GM19455 (cell line): ENCODE results near the gene ESR2.
"Not testable (repeated sequence)": the region's sequence is repeated elsewhere in the genome, so short reads cannot be mapped to it uniquely, and the experiment has no call there.

Experiments used
- ATAC-seq: cut with Tn5 transposase; IDR thresholded peaks from one replicate; pipeline ENCODE4 v1.9.1; 2021; ENCODE audit not compliant: unreplicated experiment

The ESR2 gene

GRCh38 chr14:64200170-64200569 is 94.0 kb downstream of the ESR2 start:
- no peak for ATAC-seq

DNA sequence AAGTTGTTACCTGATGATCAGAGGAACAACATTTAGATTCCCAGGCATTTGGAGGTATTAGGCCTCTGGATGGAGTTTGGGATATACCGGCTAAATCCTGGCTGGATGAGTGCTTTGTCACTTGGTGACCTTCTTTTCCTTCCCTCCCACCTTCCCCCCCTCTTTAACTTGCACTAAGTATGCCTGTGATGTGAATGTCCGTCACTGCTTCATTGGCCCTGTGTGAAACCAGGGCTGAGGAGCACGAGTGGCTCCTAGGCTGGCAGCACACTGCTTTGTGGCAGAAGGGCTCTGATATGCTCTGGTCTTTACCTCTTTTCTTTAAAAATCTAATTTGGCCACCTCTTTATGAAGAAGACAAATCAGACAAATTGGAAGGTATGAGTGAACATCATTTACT is 95.7 kb downstream of the ESR2 start:
- ATAC-seq: no peak

DNA sequence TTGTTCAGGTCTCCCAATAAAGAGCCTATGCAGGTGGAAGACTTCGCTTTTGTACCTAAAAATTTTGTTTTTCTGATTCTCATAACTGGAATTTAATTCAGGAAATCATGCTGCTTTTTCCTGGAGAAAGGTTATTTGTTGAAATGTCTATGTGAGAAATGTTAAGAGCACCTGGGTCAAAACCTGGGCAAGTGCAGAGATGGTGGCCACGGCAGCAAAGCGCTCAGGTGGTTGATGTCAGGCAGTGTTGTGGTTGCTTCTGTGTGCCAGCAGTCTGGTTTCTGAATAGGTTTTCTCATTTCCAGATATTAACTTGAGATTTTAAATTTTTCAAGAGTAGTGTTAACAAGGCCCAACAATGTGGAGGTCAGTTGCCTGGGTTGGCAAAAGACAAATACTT is 96.2 kb downstream of the ESR2 start:
- ATAC-seq: no peak

- ATAC-seq: no peak
These were observed 97.3 kb downstream of the ESR2 start for GRCh38 chr14:64196814-64197411.

GRCh38 chr14:64196056-64196455 is 98.1 kb downstream of the ESR2 start:
- no peak for ATAC-seq

DNA sequence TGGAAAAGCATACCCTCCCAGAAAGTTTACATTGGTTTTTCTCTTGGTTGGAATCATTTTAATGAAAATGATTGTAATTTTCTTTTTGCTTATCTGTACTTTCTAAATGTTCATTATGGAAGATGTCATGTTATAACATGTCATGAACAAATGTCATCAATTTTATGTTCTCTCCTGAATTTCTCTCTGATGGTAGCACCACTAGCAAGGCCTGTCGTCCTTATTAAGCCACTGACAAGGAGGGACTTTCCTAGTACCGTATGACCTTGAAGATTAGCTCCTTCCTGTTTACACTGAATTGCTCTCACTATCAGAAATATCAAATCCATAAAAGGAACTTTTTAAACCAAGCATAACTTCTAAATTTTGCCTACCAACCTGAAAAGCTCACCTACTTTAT is 99.0 kb downstream of the ESR2 start:
- no peak for ATAC-seq

GRCh38 chr14:64194404-64194803 is 99.8 kb downstream of the ESR2 start:
- no peak for ATAC-seq

- no peak for ATAC-seq
These were observed 100.3 kb downstream of the ESR2 start for GRCh38 chr14:64193821-64194220.

GRCh38 chr14:64191756-64192155 is 102.4 kb downstream of the ESR2 start:
- no peak for ATAC-seq

- ATAC-seq: no peak
These were observed 103.1 kb downstream of the ESR2 start for GRCh38 chr14:64190974-64191502.

DNA sequence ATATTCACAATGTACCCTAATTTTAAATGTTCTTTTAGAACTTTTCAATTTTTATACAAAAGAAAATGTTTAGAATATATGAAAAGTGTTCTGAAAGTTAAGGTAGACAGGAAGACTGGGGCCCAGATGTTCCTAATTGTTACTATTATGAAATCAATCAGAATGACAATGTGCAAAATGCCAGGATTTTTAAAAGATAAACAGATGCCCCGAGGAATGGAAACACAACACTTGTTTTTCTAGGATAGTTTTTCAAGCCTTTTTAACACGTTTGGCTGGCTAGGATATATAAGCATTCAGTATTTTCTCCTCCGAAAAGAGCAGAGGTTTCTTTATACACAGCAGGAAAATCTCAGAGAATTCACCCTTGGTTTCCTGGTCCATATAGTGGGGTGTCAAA is 106.8 kb downstream of the ESR2 start:
- ATAC-seq: no peak

GRCh38 chr14:64186231-64187129 is 107.7 kb downstream of the ESR2 start:
- no peak for ATAC-seq

DNA sequence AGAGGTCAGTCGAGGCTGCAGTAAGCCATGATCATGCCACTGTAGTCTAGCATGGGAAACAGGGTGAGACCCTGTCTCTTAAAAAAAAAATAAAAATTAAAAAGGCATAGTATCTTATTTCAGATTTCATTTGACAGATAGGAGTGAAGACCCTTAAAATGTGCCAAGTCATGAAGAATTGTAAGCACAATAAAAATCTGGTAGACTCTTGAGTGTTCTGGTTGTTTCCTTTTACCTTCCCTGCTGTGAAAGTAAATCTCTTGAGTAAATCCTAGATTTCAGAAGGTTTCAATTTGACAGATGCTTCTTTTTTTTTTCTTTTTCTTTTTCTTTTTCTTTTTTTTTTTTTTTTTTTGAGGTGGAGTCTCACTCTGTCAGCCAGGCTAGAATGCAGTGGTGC is 109.0 kb downstream of the ESR2 start:
- no peak for ATAC-seq

DNA sequence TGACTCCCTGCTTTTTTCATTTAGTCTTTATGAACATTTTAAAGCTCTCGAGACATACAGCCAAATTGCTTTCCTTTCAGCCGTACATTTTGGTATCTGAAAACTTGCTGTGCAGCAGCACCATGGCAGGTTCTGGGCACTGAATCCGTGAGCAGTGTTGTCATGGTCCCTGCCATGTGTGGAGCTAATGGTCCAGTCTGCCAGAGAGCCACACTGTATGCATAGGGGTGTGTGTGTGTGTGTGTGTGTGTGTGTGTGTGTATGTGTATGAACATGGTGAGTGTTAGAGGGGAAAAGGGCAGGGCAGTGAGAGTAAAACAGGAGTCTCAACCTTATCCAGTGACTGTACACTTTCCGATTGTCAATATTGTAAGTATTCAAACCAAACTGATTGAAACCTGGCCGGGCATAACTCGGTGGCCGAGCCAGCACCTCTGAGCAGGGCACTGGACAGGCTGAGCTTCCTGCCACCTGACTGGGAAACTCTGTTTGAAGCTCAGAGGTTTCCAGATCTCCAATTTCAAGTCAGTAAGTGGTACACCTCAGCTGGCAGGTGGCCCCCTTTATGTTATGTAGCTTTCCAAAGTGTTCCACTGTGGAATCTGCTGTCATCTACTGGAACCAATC is 110.0 kb downstream of the ESR2 start:
- ATAC-seq: no peak

GRCh38 chr14:64182908-64183307 is 111.3 kb downstream of the ESR2 start:
- ATAC-seq: not testable (repeated sequence)

GRCh38 chr14:64178814-64179213 is 115.4 kb downstream of the ESR2 start:
- no peak for ATAC-seq

GRCh38 chr14:64176330-64176729 is 117.8 kb downstream of the ESR2 start:
- ATAC-seq: no peak

GRCh38 chr14:64174922-64175782 is 119.0 kb downstream of the ESR2 start:
- no peak for ATAC-seq

- no peak for ATAC-seq
These were observed 124.0 kb downstream of the ESR2 start for GRCh38 chr14:64170181-64170580.

GRCh38 chr14:64159588-64159987 is 134.6 kb downstream of the ESR2 start:
- no peak for ATAC-seq

DNA sequence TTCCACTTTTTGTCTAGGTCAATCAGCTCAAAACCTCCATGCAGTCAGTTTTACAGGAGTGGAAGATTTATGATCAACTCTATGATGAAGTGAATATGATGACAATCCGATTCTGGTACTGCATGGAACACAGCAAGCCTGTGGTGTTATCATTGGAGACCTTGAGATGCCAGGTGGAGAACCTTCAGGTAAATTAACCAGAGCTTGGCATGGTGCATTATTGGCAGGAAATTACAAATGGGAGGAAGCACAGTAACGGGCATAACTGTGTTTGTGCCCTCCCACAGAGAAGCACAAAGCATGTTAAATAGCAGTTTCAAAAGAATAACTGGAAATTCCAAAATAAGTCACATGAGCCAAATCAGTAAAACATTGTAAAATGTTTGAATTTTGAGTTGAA is 135.6 kb downstream of the ESR2 start:
- ATAC-seq: no peak
